ENCODE data around the gene SPDYE9.
"Not testable (repeated sequence)": the region's sequence is repeated elsewhere in the genome, so short reads cannot be mapped to it uniquely, and the experiment has no call there.

SPDYE9 gene

GRCh38 chr7:73085938-73086337 lies at the start of gene SPDYE9:
Gene SPDYE9, minus strand, starts transcription at chr7:73086038. Its CDS starts 1,800 bp downstream, at chr7:73084238.
- not testable (repeated sequence) for DNase-seq (ENCODE audit: low spot score)

GRCh38 chr7:73134866-73135265 lies 49.0 kb upstream of the SPDYE9 start:
- not testable (repeated sequence) for DNase-seq (ENCODE audit: low spot score)

- not testable (repeated sequence) for DNase-seq (ENCODE audit: low spot score)
Measured at GRCh38 chr7:73132651-73133217, 46.9 kb upstream of the SPDYE9 start.

GRCh38 chr7:73130612-73131011 lies 44.8 kb upstream of the SPDYE9 start:
- DNase-seq (ENCODE audit: low spot score) = not testable (repeated sequence)

GRCh38 chr7:73124126-73124525 lies 38.3 kb upstream of the SPDYE9 start:
- not testable (repeated sequence) for DNase-seq (ENCODE audit: low spot score)

- not testable (repeated sequence) for DNase-seq (ENCODE audit: low spot score)
Measured at GRCh38 chr7:73122778-73123447, 37.1 kb upstream of the SPDYE9 start.

GRCh38 chr7:73118155-73118554 lies 32.3 kb upstream of the SPDYE9 start:
- not testable (repeated sequence) for DNase-seq (ENCODE audit: low spot score)

- DNase-seq (ENCODE audit: low spot score) = not testable (repeated sequence)
Measured at GRCh38 chr7:73057811-73058210, 28.0 kb downstream of the SPDYE9 start, which contains the start of gene SPDYE11. Gene SPDYE11, minus strand, starts transcription at chr7:73057911. Its CDS starts 1,800 bp downstream, at chr7:73056111.

GRCh38 chr7:73029666-73030065 lies 56.2 kb downstream of the SPDYE9 start, which contains the start of gene SPDYE8:
Gene SPDYE8, minus strand, starts transcription at chr7:73029766. Its CDS starts 1,800 bp downstream, at chr7:73027966.
- DNase-seq (ENCODE audit: low spot score) = not testable (repeated sequence)

Measured in AG08396 (cell line).